Ishikawa (cell line): ENCODE results near the gene MAN2B2.
A peak's percentile ranks its signal among the peaks of the same experiment; 100 is the strongest.

ENCODE experiments used
- CEBPB ChIP-seq: IDR thresholded peaks from 2 replicates; pipeline ENCODE4 v1.6.1; 2012
- EP300 ChIP-seq: IDR thresholded peaks from 2 replicates; pipeline ENCODE4 v1.6.1; 2012; ENCODE audit warnings: borderline replicate concordance
- MAX ChIP-seq: IDR thresholded peaks from 2 replicates; pipeline ENCODE4 v1.6.1; 2012
- RAD21 ChIP-seq: IDR thresholded peaks from 2 replicates; pipeline ENCODE4 v1.6.1; 2012; ENCODE audit warnings: low read depth
- REST ChIP-seq: IDR thresholded peaks from 2 replicates; pipeline ENCODE4 v1.6.1; 2012; ENCODE audit warnings: low read depth, mild to moderate bottlenecking
- TAF1 ChIP-seq: IDR thresholded peaks from 2 replicates; pipeline ENCODE4 v1.6.1; 2012; ENCODE audit warnings: low read depth, mild to moderate bottlenecking

GRCh38 chr4:6591781-6592180, 16.8 kb downstream of the MAN2B2 start:
- no peak for TF ChIP-seq TAF1
- TF ChIP-seq RAD21: peak; percentile 8; the same call in 1 of the 2 replicates
- TF ChIP-seq CEBPB: no peak
- TF ChIP-seq MAX: no peak
- TF ChIP-seq EP300: no peak
- no peak for TF ChIP-seq REST
